ENCODE data around the gene MAPKAPK5. TPM values are rescaled to one million over a fixed set of nuclear protein-coding genes. Genes with fewer than 3 reads are reported as not detected.

MAPKAPK5 gene
- polyA plus RNA-seq, 3 donors: 25.3 to 58.2 (median 28.2) TPM

GRCh38 chr12:111803038-111803626, 38.9 kb upstream of the MAPKAPK5 start:
- intact Hi-C loops (cut with micrococcal nuclease): no loop called here
- WGBS (ENCODE audit: insufficient coverage): 59% methylated on average over 3 of the region's 6 CpGs
- no peak overlapping the region for H3K27ac ChIP-seq (ENCODE audit: low read depth in 1 of 2, low read length in 2 of 2)
- Mint-ChIP-seq H3K9me3 (no peaks in the 10 kb centered on the region), H3K4me1 (no peaks in the 10 kb centered on the region), H3K4me3 (no peak overlapping the region), H3K27ac (peak overlapping the region in 1 of 7 donors; percentile 40), H3K36me3 (peaks cover 65 to 91% of the 10 kb centered on the region in 2 donors), H3K27me3 (ENCODE audit: low read depth in 3 of 3) (no peaks in the 10 kb centered on the region)
- no peaks in the 10 kb centered on the region for H3K4me1 ChIP-seq (ENCODE audit: control insufficient read depth in 1 of 2, insufficient read depth in 2 of 2, low read length in 2 of 2)
- TF ChIP-seq CTCF (IDR thresholded peaks at IDR 0.05): no peak
- H3K4me3 ChIP-seq (replicated peaks in 1 of 3; ENCODE audit: low read depth in 2 of 3, low read length in 3 of 3): no peak overlapping the region
- no peaks in the 10 kb centered on the region for H3K9me3 ChIP-seq (replicated peaks in 1 of 2; ENCODE audit: control insufficient read depth in 1 of 2, insufficient read depth in 1 of 2, low read length in 2 of 2)
- no peaks in the 10 kb centered on the region for H3K79me2 ChIP-seq (ENCODE audit: insufficient read depth, low read length)
- no peak overlapping the region for H2AFZ ChIP-seq (ENCODE audit: insufficient read depth, low read depth, low read length, poor library complexity, severe bottlenecking)
- H4K20me1 ChIP-seq (ENCODE audit: insufficient read depth, low read length): peaks cover 12% of the 10 kb centered on the region
- H3K4me2 ChIP-seq (replicated peaks; ENCODE audit: extremely low read depth, low read length, poor library complexity, severe bottlenecking): no peak overlapping the region
- DNase-seq: no peak
- H3K9ac ChIP-seq (ENCODE audit: insufficient read depth, low read length, poor library complexity, severe bottlenecking): no peak overlapping the region
- H3K27me3 ChIP-seq (ENCODE audit: control insufficient read depth in 2 of 2, insufficient read depth in 2 of 2, low read length in 2 of 2): no peaks in the 10 kb centered on the region
- H3K36me3 ChIP-seq (replicated peaks in 1 of 2; ENCODE audit: control insufficient read depth in 1 of 2, insufficient read depth in 2 of 2, low read length in 2 of 2): peaks cover 76 to 91% of the 10 kb centered on the region in 2 donors

- Histone ChIP-seq H3K9me3 (replicated peaks in 1 of 2; ENCODE audit: control insufficient read depth in 1 of 2, insufficient read depth in 1 of 2, low read length in 2 of 2) (no peaks in the 10 kb centered on the region), H3K4me1 (ENCODE audit: control insufficient read depth in 1 of 2, insufficient read depth in 2 of 2, low read length in 2 of 2) (no peaks in the 10 kb centered on the region), H3K9ac (ENCODE audit: insufficient read depth, low read length, poor library complexity, severe bottlenecking) (no peak overlapping the region), H4K20me1 (ENCODE audit: insufficient read depth, low read length) (peaks cover 12% of the 10 kb centered on the region), H3K79me2 (ENCODE audit: insufficient read depth, low read length) (no peaks in the 10 kb centered on the region), H2AFZ (ENCODE audit: insufficient read depth, low read depth, low read length, poor library complexity, severe bottlenecking) (no peak overlapping the region), H3K4me3 (replicated peaks in 1 of 3; ENCODE audit: low read depth in 2 of 3, low read length in 3 of 3) (no peak overlapping the region), H3K36me3 (replicated peaks in 1 of 2; ENCODE audit: control insufficient read depth in 1 of 2, insufficient read depth in 2 of 2, low read length in 2 of 2) (peaks cover 80 to 91% of the 10 kb centered on the region in 2 donors), H3K4me2 (replicated peaks; ENCODE audit: extremely low read depth, low read length, poor library complexity, severe bottlenecking) (no peak overlapping the region), H3K27me3 (ENCODE audit: control insufficient read depth in 2 of 2, insufficient read depth in 2 of 2, low read length in 2 of 2) (no peaks in the 10 kb centered on the region), H3K27ac (ENCODE audit: low read depth in 1 of 2, low read length in 2 of 2) (no peak overlapping the region)
- H3K4me1 Mint-ChIP-seq: no peaks in the 10 kb centered on the region
- no peak for DNase-seq
- WGBS (ENCODE audit: insufficient coverage): 98% methylated on average over 7 of the region's 8 CpGs
- H3K9me3 Mint-ChIP-seq: no peaks in the 10 kb centered on the region
- no peak overlapping the region for H3K27ac Mint-ChIP-seq
- TF ChIP-seq CTCF (IDR thresholded peaks at IDR 0.05): no peak
- intact Hi-C loops (cut with micrococcal nuclease): no loop called here
- peaks cover 67 to 91% of the 10 kb centered on the region in 2 donors for H3K36me3 Mint-ChIP-seq
- no peaks in the 10 kb centered on the region for H3K27me3 Mint-ChIP-seq (ENCODE audit: low read depth in 3 of 3)
- H3K4me3 Mint-ChIP-seq: no peak overlapping the region
Observed at GRCh38 chr12:111803851-111804250, 38.2 kb upstream of the MAPKAPK5 start.
